GM12878 (cell line): ENCODE measurements around the gene CD3G. TPM values are rescaled to one million over a fixed set of nuclear protein-coding genes. Genes with fewer than 3 reads are reported as not detected.

Source experiments
- ATAC-seq: fragments of 200-7000 bp; cut with Tn5 transposase; 3 replicates; pipeline ENCODE4 v1.9.1; 2020; ENCODE audit warnings: mild to moderate bottlenecking, moderate library complexity
- Bru-seq: library from RNA; stranded (reverse); fragments of 400-500 nt; gene quantifications from one replicate; lab custom pipeline; 2021; lab: Mats Ljungman, UMichigan
- BruChase-seq, 2 experiments: library from RNA; stranded (reverse); fragments of 400-500 nt; gene quantifications; one replicate each; lab custom pipeline; 2021; lab: Mats Ljungman, UMichigan
- BruUV-seq: library from RNA; stranded (reverse); fragments of 400-500 nt; replicated peaks from 2 replicates; lab custom pipeline; 2021; lab: Mats Ljungman, UMichigan
- CTCF ChIA-PET: fragments of 300-600 bp; sonication (Branson Sonifier 250); formaldehyde crosslinking; extraction: SDS; loops from one replicate; lab custom pipeline; 2021; ENCODE audit warnings: inconsistent platforms; lab: Yijun Ruan, JAX
- POLR2A ChIA-PET: fragments of 350-600 bp; formaldehyde crosslinking; extraction: SDS; loops from one replicate; lab custom pipeline; 2021; ENCODE audit warnings: inconsistent platforms; lab: Charles Lee
- RAD21 ChIA-PET: fragments of 300-600 bp; sonication (Branson Sonifier 250); formaldehyde crosslinking; loops from one replicate; lab custom pipeline; 2023; ENCODE audit warnings: antibody characterized with exemption; ENCODE audit not compliant: unreplicated experiment; lab: Charles Lee
- SMC1A ChIA-PET: fragments of 300-600 bp; sonication (Branson Sonifier 250); formaldehyde crosslinking; loops from one replicate; lab custom pipeline; 2023; ENCODE audit not compliant: unreplicated experiment, uncharacterized antibody; lab: Charles Lee
- DNase-seq: peaks from one replicate; pipeline ENCODE4 v3.0.0-alpha.2; 2011; ENCODE audit warnings: low read depth, low spot score
- FAIRE-seq: peaks from 3 replicates; lab custom pipeline; 2011; peaks lifted over from hg19 to GRCh38; lab: Jason Lieb, UNC
- H2AFZ ChIP-seq: 2 replicates; pipeline ENCODE4 v1.6.0; 2011; ENCODE audit warnings: low read depth, low read length, control low read depth; ENCODE audit not compliant: control insufficient read depth
- H3K27ac ChIP-seq: 2 replicates; pipeline ENCODE4 v1.5.1; 2011; ENCODE audit warnings: control low read depth; ENCODE audit not compliant: control insufficient read depth, insufficient read depth
- H3K27me3 ChIP-seq, 2 experiments: replicated peaks in 1 of 2; 2 replicates each; pipeline versions ENCODE4 v1.6.0 to v1.6.1; 2011; ENCODE audit warnings: low read length in 1 of 2; ENCODE audit not compliant: control insufficient read depth in 2 of 2, insufficient read depth in 2 of 2
- H3K36me3 ChIP-seq, 2 experiments: 2 replicates each; pipeline ENCODE4 v1.5.1; 2011; ENCODE audit warnings: low read length in 1 of 2; ENCODE audit not compliant: control insufficient read depth in 2 of 2, insufficient read depth in 2 of 2
- H3K4me1 ChIP-seq: 2 replicates; pipeline ENCODE4 v1.6.1; 2011; ENCODE audit warnings: mild to moderate bottlenecking, low read length, moderate library complexity, mixed read lengths; ENCODE audit not compliant: control insufficient read depth, insufficient read depth
- H3K4me2 ChIP-seq: 2 replicates; pipeline ENCODE4 v1.6.0; 2011; ENCODE audit warnings: control low read depth; ENCODE audit not compliant: control insufficient read depth, insufficient read depth
- H3K4me3 ChIP-seq: fragments of 200-600 bp; sonication (generic); 2 replicates; pipeline ENCODE4 v1.5.1; 2016
- H3K79me2 ChIP-seq: 2 replicates; pipeline ENCODE4 v1.6.0; 2011; ENCODE audit warnings: low read length; ENCODE audit not compliant: control insufficient read depth, insufficient read depth
- H3K9ac ChIP-seq: 2 replicates; pipeline ENCODE4 v1.8.0; 2011; ENCODE audit warnings: low read length, control low read depth, mixed read lengths; ENCODE audit not compliant: control insufficient read depth, insufficient read depth
- H3K9me3 ChIP-seq: replicated peaks from 3 replicates; pipeline ENCODE4 v1.5.1; 2011; ENCODE audit warnings: mild to moderate bottlenecking, low read length; ENCODE audit not compliant: control insufficient read depth, insufficient read depth
- H4K20me1 ChIP-seq: 2 replicates; pipeline ENCODE4 v1.6.0; 2011; ENCODE audit not compliant: control insufficient read depth, insufficient read depth
- JUND ChIP-seq: IDR thresholded peaks from 2 replicates; pipeline ENCODE4 v1.6.1; 2012; ENCODE audit warnings: low read depth, mild to moderate bottlenecking, low read length, improper control_type of control experiment, moderate library complexity
- POLR2A ChIP-seq: IDR thresholded peaks from 2 replicates; pipeline ENCODE4 v1.6.1; 2011; ENCODE audit warnings: low read depth, mild to moderate bottlenecking, low read length
- WGBS: methylation state at CpG from one replicate; pipeline ENCODE4 v1.1.6; 2016; ENCODE audit warnings: low lambda C conversion rate; ENCODE audit not compliant: insufficient replicate concordance, insufficient coverage; ENCODE audit errors: missing lambda C conversion rate; 5-methylcytosine and 5-hydroxymethylcytosine counted together
- in situ Hi-C: fragments of 300-500 bp; cut with MboI; formaldehyde crosslinking; loops from 9 replicates; pipeline ENCODE4 v1.14.3; 2018; ENCODE audit warnings: mixed read lengths
- intact Hi-C: fragments of 100-400 bp; cut with micrococcal nuclease; formaldehyde crosslinking; loops from one replicate; pipeline ENCODE4 v1.14.2; 2022; ENCODE audit not compliant: unreplicated experiment
- long read RNA-seq, 2 experiments: library from polyadenylated mRNA; unstranded; transcript quantifications; one replicate each; pipeline ENCODE4 v2.0.0, GENCODE V29; 2019 to 2020
- polyA minus RNA-seq, 3 experiments: library from RNA; depleted of rRNA, polyadenylated mRNA; stranded (reverse); fragments of >200 nt; gene quantifications; 2 replicates each; pipeline ENCODE4 v1.2.3, GENCODE V29; 2011
- polyA plus RNA-seq, 11 experiments: library from polyadenylated mRNA; depleted of rRNA in 4 of 11; unstranded in 6 of 11; stranded (reverse) in 5 of 11; fragments of >200 nt; fragmentation: Nextera tagmentation in 4 of 11; fragmentation: Illumina TruSeq in 1 of 11; extraction: Ambion mirVana in 4 of 11; extraction: Trizol in 1 of 11; gene quantifications; 1 replicate in 1 of 11; 2 replicates in 10 of 11; pipeline versions ENCODE4 v1.2.1 to v1.2.3, GENCODE V29; 2011 to 2016; ENCODE audit warnings: inconsistent platforms in 2 of 11, missing spikeins in 2 of 11, low read depth in 1 of 11
- total RNA-seq, 4 experiments: library from RNA; depleted of rRNA in 3 of 4; stranded (reverse); fragments of >200 nt in 3 of 4; fragmentation: Illumina TruSeq in 1 of 4; extraction: Trizol in 1 of 4; gene quantifications; 2 replicates each; pipeline versions ENCODE4 v1.2.1 to v1.2.3, GENCODE V29; 2013 to 2021

CD3G gene
- not detected in 2 replicates for total RNA-seq (2013; cell fraction: nucleolus; rRNA removed)
- not detected in 2 replicates for total RNA-seq (2014; rRNA removed)
- not detected in 2 replicates for total RNA-seq (2014; rRNA removed; fragmentation: Illumina TruSeq; extraction: Trizol)
- total RNA-seq (2021) = 0.13 and 0.21 TPM in 2 replicates
- polyA plus RNA-seq (2011; ENCODE audit: low read depth) = not detected
- 0.04 TPM in 1 of 2 replicates, not detected in the other for polyA plus RNA-seq (2011; rRNA removed)
- polyA plus RNA-seq (2011; cell fraction: cytosol; rRNA removed) = 0.03 TPM in 1 of 2 replicates, not detected in the other
- polyA plus RNA-seq (2011; cell fraction: nucleus; rRNA removed) = 0.13 TPM in 1 of 2 replicates, not detected in the other
- not detected in 2 replicates for polyA plus RNA-seq (2012)
- polyA plus RNA-seq (2014; fragmentation: Illumina TruSeq; extraction: Trizol) = 0.10 and 0.22 TPM in 2 replicates
- under 1 TPM in 1 of 2 experiments, not detected in 1; 0.16 TPM for polyA plus RNA-seq (2014; fragmentation: Nextera tagmentation; extraction: Ambion mirVana)
- not detected in 2 replicates for polyA plus RNA-seq (2014; rRNA removed)
- polyA plus RNA-seq (2016; fragmentation: Nextera tagmentation; extraction: Ambion mirVana) = not detected
- polyA minus RNA-seq (2011; rRNA and poly(A)+ RNA removed) = not detected in 2 replicates
- polyA minus RNA-seq (2011; cell fraction: cytosol; rRNA and poly(A)+ RNA removed) = not detected in 2 replicates
- polyA minus RNA-seq (2011; cell fraction: nucleus; rRNA and poly(A)+ RNA removed) = not detected in 2 replicates
- Bru-seq, nascent RNA = not detected
- not detected for BruChase-seq, experiment 1, labeled RNA remaining after a 6-hour chase
- percentile 7 among the genes with signal in this experiment for BruChase-seq, experiment 2, labeled RNA remaining after a 2-hour chase
- long read RNA-seq, experiment 1 = 0 reads
- long read RNA-seq, experiment 2 = 0 reads

GRCh38 chr11:118343981-118344515, at the start of gene CD3G:
CD3G (plus strand) TSS chr11:118344344; CDS start chr11:118344424, 80 bp downstream.
- peaks cover 0 to 4% of the 10 kb centered on the region in 2 experiments; a peak in 2 of 4 replicates for H3K27me3 ChIP-seq
- ChIA-PET RAD21 (no interaction called here), SMC1A (no interaction called here), POLR2A (no interaction called here), CTCF (interaction anchor here (0.7 to 1.1 kb wide), 2 partner anchors 47 to 49 kb away, joined by 3 to 4 read pairs; no protein-coding TSS in a partner anchor)
- H3K79me2 ChIP-seq = no peaks in the 10 kb centered on the region
- intact Hi-C loops (no loop called here), in situ Hi-C loops (no loop called here)
- no peak for TF ChIP-seq JUND
- peak; percentile 34; the same call in 1 of the 2 replicates for TF ChIP-seq POLR2A
- ATAC-seq (no peak), FAIRE-seq (no peak), DNase-seq (no peak)
- no peak within 1 kb of the TSS for H3K4me3 ChIP-seq
- H2AFZ ChIP-seq = no peak within 1 kb of the TSS
- H3K4me2 ChIP-seq = no peak within 1 kb of the TSS
- H4K20me1 ChIP-seq = no peaks in the 10 kb centered on the region
- no peaks in the 10 kb centered on the region for H3K9me3 ChIP-seq
- H3K27ac ChIP-seq = no peak within 1 kb of the TSS
- BruUV-seq = no TSS peak
- H3K36me3 ChIP-seq = no peaks in the 10 kb centered on the region
- H3K4me1 ChIP-seq = no peaks in the 10 kb centered on the region
- 44% methylated on average over 6 of the region's 6 CpGs for WGBS
- H3K9ac ChIP-seq = no peak within 1 kb of the TSS
